Measurements from ENCODE around the gene FAM219A.

FAM219A gene

GRCh38 chr9:34385561-34386230 is 72.7 kb downstream of the FAM219A start:
- no peaks in the 10 kb centered on the region for H3K36me3 ChIP-seq (ENCODE audit: control insufficient read depth in 4 of 4, insufficient read depth in 4 of 4, low read length in 3 of 4)
- H3K27ac ChIP-seq (ENCODE audit: insufficient read depth in 1 of 2, low read depth in 1 of 2, low read length in 2 of 2, poor library complexity in 1 of 2, severe bottlenecking in 2 of 2): no peak overlapping the region
- peaks cover 0 to 11% (median 8%) of the 10 kb centered on the region in 5 experiments for H3K27me3 ChIP-seq (replicated peaks in 2 of 5; ENCODE audit: control insufficient read depth in 4 of 5, insufficient read depth in 5 of 5, low read length in 4 of 5)
- 97% methylated on average over 5 of the region's 6 CpGs for WGBS (ENCODE audit: insufficient coverage)
- no peak for DNase-seq
- H3K4me1 ChIP-seq (ENCODE audit: control extremely low read depth in 1 of 4, control insufficient read depth in 4 of 4, insufficient read depth in 4 of 4, low read length in 3 of 4): peaks cover 0 to 9% (median 6%) of the 10 kb centered on the region in 4 experiments
- CTCF ChIA-PET: no interaction called here
- no peaks in the 10 kb centered on the region for H3K9me3 ChIP-seq (ENCODE audit: control extremely low read depth in 1 of 5, control insufficient read depth in 4 of 5, insufficient read depth in 2 of 5, low read depth in 1 of 5, low read length in 4 of 5)
- POLR2A ChIA-PET: no interaction called here
- no peak overlapping the region for H3K4me3 ChIP-seq (ENCODE audit: control insufficient read depth in 1 of 7, extremely low read depth in 1 of 7, insufficient read depth in 4 of 7, low read depth in 2 of 7, low read length in 6 of 7)

GRCh38 chr9:34384368-34385165 is 73.8 kb downstream of the FAM219A start:
- POLR2A ChIA-PET: no interaction called here
- WGBS (ENCODE audit: insufficient coverage): 100% methylated on average over 5 of the region's 7 CpGs
- CTCF ChIA-PET: no interaction called here

GRCh38 chr9:34383904-34384303 is 74.5 kb downstream of the FAM219A start:
- DNase-seq: no peak
- Histone ChIP-seq H3K27ac (ENCODE audit: insufficient read depth in 1 of 2, low read depth in 1 of 2, low read length in 2 of 2, poor library complexity in 1 of 2, severe bottlenecking in 2 of 2) (no peak overlapping the region), H3K4me1 (ENCODE audit: control extremely low read depth in 1 of 4, control insufficient read depth in 4 of 4, insufficient read depth in 4 of 4, low read length in 3 of 4) (peaks cover 0 to 23% (median 18%) of the 10 kb centered on the region in 4 experiments), H3K36me3 (ENCODE audit: control insufficient read depth in 4 of 4, insufficient read depth in 4 of 4, low read length in 3 of 4) (no peaks in the 10 kb centered on the region), H3K9me3 (ENCODE audit: control extremely low read depth in 1 of 5, control insufficient read depth in 4 of 5, insufficient read depth in 2 of 5, low read depth in 1 of 5, low read length in 4 of 5) (no peaks in the 10 kb centered on the region), H3K4me3 (ENCODE audit: control insufficient read depth in 1 of 7, extremely low read depth in 1 of 7, insufficient read depth in 4 of 7, low read depth in 2 of 7, low read length in 6 of 7) (no peak overlapping the region), H3K27me3 (replicated peaks in 2 of 5; ENCODE audit: control insufficient read depth in 4 of 5, insufficient read depth in 5 of 5, low read length in 4 of 5) (peaks cover 0 to 16% (median 8%) of the 10 kb centered on the region in 5 experiments)
- no CpG with 5 or more reads among the region's 4 CpGs for WGBS (ENCODE audit: insufficient coverage)
- POLR2A ChIA-PET: no interaction called here
- CTCF ChIA-PET: no interaction called here

More at GRCh38 chr9:34384368-34385165, 73.8 kb downstream of the FAM219A start:
- Histone ChIP-seq H3K9me3 (ENCODE audit: control extremely low read depth in 1 of 5, control insufficient read depth in 4 of 5, insufficient read depth in 2 of 5, low read depth in 1 of 5, low read length in 4 of 5) (no peaks in the 10 kb centered on the region), H3K27me3 (replicated peaks in 2 of 5; ENCODE audit: control insufficient read depth in 4 of 5, insufficient read depth in 5 of 5, low read length in 4 of 5) (peaks cover 0 to 16% (median 8%) of the 10 kb centered on the region in 5 experiments), H3K27ac (ENCODE audit: insufficient read depth in 1 of 2, low read depth in 1 of 2, low read length in 2 of 2, poor library complexity in 1 of 2, severe bottlenecking in 2 of 2) (no peak overlapping the region), H3K36me3 (ENCODE audit: control insufficient read depth in 4 of 4, insufficient read depth in 4 of 4, low read length in 3 of 4) (no peaks in the 10 kb centered on the region), H3K4me1 (ENCODE audit: control extremely low read depth in 1 of 4, control insufficient read depth in 4 of 4, insufficient read depth in 4 of 4, low read length in 3 of 4) (peaks cover 0 to 19% (median 16%) of the 10 kb centered on the region in 4 experiments), H3K4me3 (ENCODE audit: control insufficient read depth in 1 of 7, extremely low read depth in 1 of 7, insufficient read depth in 4 of 7, low read depth in 2 of 7, low read length in 6 of 7) (no peak overlapping the region)
- no peak for DNase-seq

GRCh38 chr9:34382879-34383278 is 75.5 kb downstream of the FAM219A start:
- H3K27ac ChIP-seq (ENCODE audit: insufficient read depth in 1 of 2, low read depth in 1 of 2, low read length in 2 of 2, poor library complexity in 1 of 2, severe bottlenecking in 2 of 2): no peak overlapping the region
- no peak overlapping the region for H3K4me3 ChIP-seq (ENCODE audit: control insufficient read depth in 1 of 7, extremely low read depth in 1 of 7, insufficient read depth in 4 of 7, low read depth in 2 of 7, low read length in 6 of 7)
- 100% methylated on average over 2 of the region's 3 CpGs for WGBS (ENCODE audit: insufficient coverage)
- POLR2A ChIA-PET: no interaction called here
- no peaks in the 10 kb centered on the region for H3K9me3 ChIP-seq (ENCODE audit: control extremely low read depth in 1 of 5, control insufficient read depth in 4 of 5, insufficient read depth in 2 of 5, low read depth in 1 of 5, low read length in 4 of 5)
- no peaks in the 10 kb centered on the region for H3K36me3 ChIP-seq (ENCODE audit: control insufficient read depth in 4 of 4, insufficient read depth in 4 of 4, low read length in 3 of 4)
- H3K4me1 ChIP-seq (ENCODE audit: control extremely low read depth in 1 of 4, control insufficient read depth in 4 of 4, insufficient read depth in 4 of 4, low read length in 3 of 4): peaks cover 0 to 23% (median 18%) of the 10 kb centered on the region in 4 experiments
- CTCF ChIA-PET: interaction anchor here (0.7 to 1.7 kb wide), 2 partner anchors 16 to 412 kb away, joined by 3 to 4 read pairs; no protein-coding TSS in a partner anchor
- H3K27me3 ChIP-seq (replicated peaks in 2 of 5; ENCODE audit: control insufficient read depth in 4 of 5, insufficient read depth in 5 of 5, low read length in 4 of 5): peaks cover 0 to 16% (median 8%) of the 10 kb centered on the region in 5 experiments
- no peak for DNase-seq

GRCh38 chr9:34382054-34382453 is 76.3 kb downstream of the FAM219A start:
- H3K27me3 ChIP-seq (replicated peaks in 2 of 5; ENCODE audit: control insufficient read depth in 4 of 5, insufficient read depth in 5 of 5, low read length in 4 of 5): peaks cover 0 to 16% (median 8%) of the 10 kb centered on the region in 5 experiments
- no peak overlapping the region for H3K27ac ChIP-seq (ENCODE audit: insufficient read depth in 1 of 2, low read depth in 1 of 2, low read length in 2 of 2, poor library complexity in 1 of 2, severe bottlenecking in 2 of 2)
- H3K4me1 ChIP-seq (ENCODE audit: control extremely low read depth in 1 of 4, control insufficient read depth in 4 of 4, insufficient read depth in 4 of 4, low read length in 3 of 4): peaks cover 0 to 27% (median 23%) of the 10 kb centered on the region in 4 experiments
- no peak overlapping the region for H3K4me3 ChIP-seq (ENCODE audit: control insufficient read depth in 1 of 7, extremely low read depth in 1 of 7, insufficient read depth in 4 of 7, low read depth in 2 of 7, low read length in 6 of 7)
- H3K9me3 ChIP-seq (ENCODE audit: control extremely low read depth in 1 of 5, control insufficient read depth in 4 of 5, insufficient read depth in 2 of 5, low read depth in 1 of 5, low read length in 4 of 5): no peaks in the 10 kb centered on the region
- POLR2A ChIA-PET: no interaction called here
- CTCF ChIA-PET: interaction anchor here (1.7 to 10.1 kb wide), 3 partner anchors 12 to 49 kb away, joined by 4 to 216 read pairs (median 12); no protein-coding TSS in a partner anchor
- no peak for DNase-seq
- 96% methylated on average over 4 of the region's 5 CpGs for WGBS (ENCODE audit: insufficient coverage)
- H3K36me3 ChIP-seq (ENCODE audit: control insufficient read depth in 4 of 4, insufficient read depth in 4 of 4, low read length in 3 of 4): no peaks in the 10 kb centered on the region

GRCh38 chr9:34381323-34381722 is 77.0 kb downstream of the FAM219A start:
- Histone ChIP-seq H3K4me1 (ENCODE audit: control extremely low read depth in 1 of 4, control insufficient read depth in 4 of 4, insufficient read depth in 4 of 4, low read length in 3 of 4) (peaks cover 0 to 30% (median 26%) of the 10 kb centered on the region in 4 experiments), H3K27me3 (replicated peaks in 2 of 5; ENCODE audit: control insufficient read depth in 4 of 5, insufficient read depth in 5 of 5, low read length in 4 of 5) (peaks cover 0 to 16% (median 8%) of the 10 kb centered on the region in 5 experiments), H3K9me3 (ENCODE audit: control extremely low read depth in 1 of 5, control insufficient read depth in 4 of 5, insufficient read depth in 2 of 5, low read depth in 1 of 5, low read length in 4 of 5) (no peaks in the 10 kb centered on the region), H3K27ac (ENCODE audit: insufficient read depth in 1 of 2, low read depth in 1 of 2, low read length in 2 of 2, poor library complexity in 1 of 2, severe bottlenecking in 2 of 2) (no peak overlapping the region), H3K36me3 (ENCODE audit: control insufficient read depth in 4 of 4, insufficient read depth in 4 of 4, low read length in 3 of 4) (no peaks in the 10 kb centered on the region), H3K4me3 (ENCODE audit: control insufficient read depth in 1 of 7, extremely low read depth in 1 of 7, insufficient read depth in 4 of 7, low read depth in 2 of 7, low read length in 6 of 7) (peak overlapping the region in 4 of 7 experiments; percentile 49 to 81 (median 76))
- ChIA-PET POLR2A (no interaction called here), CTCF (interaction anchor here (1.7 to 10.1 kb wide), 3 partner anchors 12 to 48 kb away, joined by 4 to 216 read pairs (median 12); no protein-coding TSS in a partner anchor)
- 12% methylated on average over 6 of the region's 17 CpGs for WGBS (ENCODE audit: insufficient coverage)
- DNase-seq: peak in 2 of 3 donors; percentile 63 to 70

Data from common myeloid progenitor, CD34-positive (primary cell).